ENCODE results near the gene MFF.

DNA sequence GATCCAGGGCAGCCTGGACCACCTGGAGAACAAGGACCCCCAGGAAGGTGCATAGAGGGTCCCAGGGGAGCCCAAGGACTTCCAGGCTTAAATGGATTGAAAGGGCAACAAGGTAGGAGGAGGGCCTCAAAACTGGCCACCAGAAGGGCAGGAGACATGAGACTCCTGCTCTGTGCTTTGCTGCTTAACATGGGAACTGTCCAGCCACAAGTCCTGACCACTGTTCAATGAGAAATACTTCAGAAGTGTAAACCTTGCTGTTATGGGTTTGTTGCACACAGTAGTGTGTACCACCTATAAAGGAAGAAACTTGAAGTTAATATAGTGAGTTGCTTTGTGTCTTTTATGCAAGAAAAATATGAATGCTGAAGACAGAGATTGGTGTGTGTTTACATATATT is 44.2 kb upstream of the MFF start:
- TF ChIP-seq, protein P1, sequence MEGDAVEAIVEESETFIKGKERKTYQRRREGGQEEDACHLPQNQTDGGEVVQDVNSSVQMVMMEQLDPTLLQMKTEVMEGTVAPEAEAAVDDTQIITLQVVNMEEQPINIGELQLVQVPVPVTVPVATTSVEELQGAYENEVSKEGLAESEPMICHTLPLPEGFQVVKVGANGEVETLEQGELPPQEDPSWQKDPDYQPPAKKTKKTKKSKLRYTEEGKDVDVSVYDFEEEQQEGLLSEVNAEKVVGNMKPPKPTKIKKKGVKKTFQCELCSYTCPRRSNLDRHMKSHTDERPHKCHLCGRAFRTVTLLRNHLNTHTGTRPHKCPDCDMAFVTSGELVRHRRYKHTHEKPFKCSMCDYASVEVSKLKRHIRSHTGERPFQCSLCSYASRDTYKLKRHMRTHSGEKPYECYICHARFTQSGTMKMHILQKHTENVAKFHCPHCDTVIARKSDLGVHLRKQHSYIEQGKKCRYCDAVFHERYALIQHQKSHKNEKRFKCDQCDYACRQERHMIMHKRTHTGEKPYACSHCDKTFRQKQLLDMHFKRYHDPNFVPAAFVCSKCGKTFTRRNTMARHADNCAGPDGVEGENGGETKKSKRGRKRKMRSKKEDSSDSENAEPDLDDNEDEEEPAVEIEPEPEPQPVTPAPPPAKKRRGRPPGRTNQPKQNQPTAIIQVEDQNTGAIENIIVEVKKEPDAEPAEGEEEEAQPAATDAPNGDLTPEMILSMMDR (IDR thresholded peaks at IDR 0.05) = no peak
- TF ChIP-seq RFX5 (IDR thresholded peaks at IDR 0.05; ENCODE audit: low read length) (no peak), YY1 (IDR thresholded peaks at IDR 0.05; ENCODE audit: low read depth) (no peak), EZH2phosphoT487 (IDR thresholded peaks at IDR 0.05; ENCODE audit: borderline replicate concordance, low read depth) (no peak), TAF1 (IDR thresholded peaks at IDR 0.05; ENCODE audit: borderline replicate concordance, low read depth, low read length) (no peak)
